Measurements from ENCODE around the gene REL.
"Not testable (repeated sequence)": the region's sequence is repeated elsewhere in the genome, so short reads cannot be mapped to it uniquely, and the experiment has no call there.

REL gene

GRCh38 chr2:60881047-60881932 is at the start of gene REL:
TSS of gene REL (plus strand) at chr2:60881574. CDS start at chr2:60881841, 267 bp downstream.
- DNase-seq (ENCODE audit: low read depth) = peak; percentile 93

GRCh38 chr2:60831921-60832320 is 49.5 kb upstream of the REL start:
- DNase-seq (ENCODE audit: low read depth) = no peak

- DNase-seq (ENCODE audit: low read depth) = no peak
Measured at GRCh38 chr2:60832621-60833020, 48.8 kb upstream of the REL start.

- no peak for DNase-seq (ENCODE audit: low read depth)
Measured at GRCh38 chr2:60834270-60834717, 47.1 kb upstream of the REL start.

GRCh38 chr2:60836491-60836890 is 44.9 kb upstream of the REL start:
- DNase-seq (ENCODE audit: low read depth) = no peak

GRCh38 chr2:60837123-60837522 is 44.3 kb upstream of the REL start:
- DNase-seq (ENCODE audit: low read depth) = no peak

- DNase-seq (ENCODE audit: low read depth) = peak; percentile 31
Measured at GRCh38 chr2:60838481-60838880, 42.9 kb upstream of the REL start.

- DNase-seq (ENCODE audit: low read depth) = no peak
Measured at GRCh38 chr2:60839126-60839813, 42.1 kb upstream of the REL start.

- DNase-seq (ENCODE audit: low read depth) = no peak
Measured at GRCh38 chr2:60840880-60841279, 40.5 kb upstream of the REL start.

- no peak for DNase-seq (ENCODE audit: low read depth)
Measured at GRCh38 chr2:60843006-60843405, 38.4 kb upstream of the REL start.

GRCh38 chr2:60844105-60844504 is 37.3 kb upstream of the REL start:
- DNase-seq (ENCODE audit: low read depth) = no peak

GRCh38 chr2:60847854-60848253 is 33.5 kb upstream of the REL start:
- DNase-seq (ENCODE audit: low read depth) = no peak

GRCh38 chr2:60849187-60849586 is 32.2 kb upstream of the REL start:
- DNase-seq (ENCODE audit: low read depth) = peak; percentile 59

- DNase-seq (ENCODE audit: low read depth) = no peak
Measured at GRCh38 chr2:60852282-60852860, 29.0 kb upstream of the REL start.

- no peak for DNase-seq (ENCODE audit: low read depth)
Measured at GRCh38 chr2:60853531-60853930, 27.8 kb upstream of the REL start.

- DNase-seq (ENCODE audit: low read depth) = no peak
Measured at GRCh38 chr2:60855989-60856669, 25.2 kb upstream of the REL start.

GRCh38 chr2:60857056-60857455 is 24.3 kb upstream of the REL start:
- no peak for DNase-seq (ENCODE audit: low read depth)

- no peak for DNase-seq (ENCODE audit: low read depth)
Measured at GRCh38 chr2:60858897-60859311, 22.5 kb upstream of the REL start.

GRCh38 chr2:60861736-60862135 is 19.6 kb upstream of the REL start:
- peak; percentile 16 for DNase-seq (ENCODE audit: low read depth)

GRCh38 chr2:60862642-60863041 is 18.7 kb upstream of the REL start:
- DNase-seq (ENCODE audit: low read depth) = no peak

GRCh38 chr2:60865361-60865760 is 16.0 kb upstream of the REL start:
- not testable (repeated sequence) for DNase-seq (ENCODE audit: low read depth)

- no peak for DNase-seq (ENCODE audit: low read depth)
Measured at GRCh38 chr2:60867007-60867406, 14.4 kb upstream of the REL start.
